NCI-H446 treated with DMSO at 0.1 percent for 48 hours (cell line): ENCODE measurements around the gene FKBP8.
"Not testable (repeated sequence)": the region's sequence is repeated elsewhere in the genome, so short reads cannot be mapped to it uniquely, and the experiment has no call there.

Experiments
- DNase-seq: peaks from one replicate; lab custom pipeline; 2025; lab: John Stamatoyannopoulos, UW

Gene FKBP8

DNA sequence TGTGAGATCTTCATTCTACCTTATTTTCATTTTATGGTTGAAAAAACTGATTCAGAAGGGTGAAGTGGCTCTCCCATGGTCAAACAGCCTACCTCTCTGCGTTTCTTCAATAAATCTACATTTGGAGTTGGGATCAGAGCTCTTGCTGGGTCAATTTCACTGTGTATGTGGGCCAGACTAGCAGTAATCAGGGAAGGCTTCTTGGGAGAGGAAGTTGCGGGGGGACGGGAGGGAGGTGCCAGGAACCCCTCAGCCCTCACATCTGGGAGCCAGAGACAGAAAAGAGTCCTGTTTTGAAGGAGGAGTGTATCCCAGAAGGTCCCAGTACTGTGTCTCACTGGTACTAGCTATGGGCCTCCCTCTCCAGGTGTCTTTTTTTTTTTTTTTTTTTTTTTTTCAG, 15.2 kb upstream of the FKBP8 start:
- no peak for DNase-seq

DNA sequence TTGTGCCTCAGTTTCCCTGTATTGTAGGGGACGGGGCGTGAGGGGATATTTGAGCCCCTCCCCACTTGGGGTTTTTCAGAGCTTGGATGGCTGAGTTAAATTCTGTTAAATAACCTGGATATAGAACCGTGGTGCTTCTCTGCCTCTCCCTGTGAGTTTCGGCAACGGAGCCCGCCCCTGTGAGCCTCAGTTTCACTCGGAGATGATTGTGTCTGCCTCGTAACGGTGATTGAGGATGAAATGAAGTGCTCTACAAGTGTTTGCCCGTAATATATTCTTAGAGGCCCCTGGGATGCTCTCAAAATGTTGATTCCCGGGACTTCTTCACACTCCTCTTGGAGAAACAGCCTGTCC, 14.8 kb upstream of the FKBP8 start:
- no peak for DNase-seq

GRCh38 chr19:18557411-18558201, 14.2 kb upstream of the FKBP8 start, which contains the start of gene KXD1:
KXD1 (plus strand) TSS chr19:18557870; CDS start chr19:18562057, 4,187 bp downstream.
- DNase-seq, result peak; percentile 98

GRCh38 chr19:18551631-18552030, 8.3 kb upstream of the FKBP8 start:
- DNase-seq, result no peak

DNA sequence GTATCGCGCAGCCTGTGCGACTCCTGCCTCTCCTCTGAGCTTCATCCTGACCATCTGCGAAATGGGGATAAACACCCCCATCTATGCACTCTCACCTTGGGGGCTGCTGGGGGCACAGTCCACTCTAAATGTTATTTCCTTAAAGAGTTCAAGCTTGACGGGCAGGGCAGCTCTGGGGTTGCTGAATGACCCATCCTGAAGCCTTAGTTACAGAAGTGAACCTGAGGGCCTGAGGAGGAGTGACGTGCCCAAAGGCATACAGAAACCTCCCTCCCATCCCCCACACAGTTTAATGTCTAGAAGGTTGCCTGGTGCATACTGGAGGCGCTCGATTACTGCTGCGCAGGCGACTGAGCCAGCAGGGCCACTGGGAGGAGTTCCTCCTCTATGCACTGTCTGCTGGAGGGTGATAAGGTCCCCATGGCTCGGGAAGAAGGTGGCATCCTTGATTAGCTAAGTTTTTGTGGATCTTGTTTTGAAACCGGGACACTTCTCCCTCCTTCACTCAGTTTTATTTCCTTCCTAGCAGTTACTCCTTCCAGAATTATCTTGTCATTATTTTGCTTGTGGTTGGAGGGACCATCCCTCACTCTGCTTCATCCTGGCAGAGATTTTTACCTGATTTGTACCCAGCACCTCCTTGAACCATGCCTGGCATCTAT, 572 bp upstream of the FKBP8 start:
- peak; percentile 38 for DNase-seq

DNA sequence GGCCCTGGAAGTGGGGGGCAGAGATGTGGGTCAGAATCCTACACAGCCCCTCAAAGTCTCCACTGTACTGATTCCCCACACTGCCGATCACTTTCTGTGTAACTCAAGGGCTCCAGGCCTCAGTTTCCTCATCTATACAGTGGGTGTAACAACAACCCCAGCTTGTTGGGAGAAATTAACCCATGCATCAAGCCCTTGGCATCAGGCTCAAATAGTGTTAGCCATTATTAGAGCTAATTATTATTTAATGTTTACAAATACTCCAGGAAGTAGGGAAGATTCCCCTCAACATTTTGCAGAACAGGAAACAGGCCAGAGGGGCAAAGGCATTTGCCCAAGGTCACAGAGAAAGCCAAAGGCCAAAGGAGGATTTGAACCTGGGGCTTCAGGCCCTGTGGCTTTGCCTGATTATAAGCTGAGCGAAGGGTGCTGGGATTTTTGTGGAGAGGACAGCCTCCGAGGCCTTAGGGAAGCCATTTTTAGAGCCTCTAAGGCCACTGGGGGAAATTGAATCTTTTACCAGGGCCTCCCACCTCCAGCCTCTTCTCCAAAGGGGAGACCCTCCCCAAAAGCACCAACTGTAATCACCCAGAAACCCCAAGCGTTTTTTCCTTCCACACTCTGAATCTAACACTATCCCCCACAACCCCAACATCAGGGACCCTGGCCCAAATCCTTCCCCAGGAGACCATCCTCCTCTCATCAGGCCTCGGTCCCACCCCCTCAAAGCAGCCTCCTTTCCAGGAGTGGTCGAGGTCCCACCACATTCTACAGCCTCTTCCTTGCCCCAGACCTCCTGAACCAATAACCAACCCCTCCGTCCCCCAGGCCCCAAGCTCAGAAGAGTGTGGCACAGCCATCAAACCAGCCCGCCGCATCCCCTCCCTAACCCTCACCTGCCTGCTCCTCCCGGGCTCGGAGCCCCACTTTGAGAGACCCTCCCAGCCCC, 1.1 kb downstream of the FKBP8 start:
- DNase-seq, result no peak

- DNase-seq, result no peak
Observed at GRCh38 chr19:18541258-18541991, 1.9 kb downstream of the FKBP8 start.

GRCh38 chr19:18540200-18540599, 3.2 kb downstream of the FKBP8 start:
- not testable (repeated sequence) for DNase-seq

DNA sequence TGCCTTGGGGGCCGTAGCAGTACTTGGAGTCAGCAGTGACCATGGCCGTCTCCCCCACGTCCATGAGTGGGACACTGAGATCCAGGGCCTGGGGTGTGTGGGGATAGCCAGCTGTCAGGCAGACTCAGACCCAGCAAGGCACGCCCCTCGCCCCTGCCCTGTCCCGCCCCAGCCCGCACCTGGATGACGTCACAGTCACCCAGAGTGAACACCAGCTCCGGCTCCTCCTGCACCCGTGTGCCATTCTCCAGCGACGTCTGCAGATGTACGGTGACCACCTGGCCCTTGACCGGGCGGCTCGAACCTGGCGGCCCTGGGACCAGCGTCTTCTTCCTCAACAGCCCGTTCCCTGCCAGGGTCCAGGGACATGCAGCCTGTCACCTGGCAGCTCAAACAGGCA, 4.0 kb downstream of the FKBP8 start:
- DNase-seq, result no peak

GRCh38 chr19:18538115-18538514, 5.3 kb downstream of the FKBP8 start:
- DNase-seq, result no peak

GRCh38 chr19:18537431-18537830, 5.9 kb downstream of the FKBP8 start:
- no peak for DNase-seq

- no peak for DNase-seq
Observed at GRCh38 chr19:18536475-18536874, 6.9 kb downstream of the FKBP8 start.

DNA sequence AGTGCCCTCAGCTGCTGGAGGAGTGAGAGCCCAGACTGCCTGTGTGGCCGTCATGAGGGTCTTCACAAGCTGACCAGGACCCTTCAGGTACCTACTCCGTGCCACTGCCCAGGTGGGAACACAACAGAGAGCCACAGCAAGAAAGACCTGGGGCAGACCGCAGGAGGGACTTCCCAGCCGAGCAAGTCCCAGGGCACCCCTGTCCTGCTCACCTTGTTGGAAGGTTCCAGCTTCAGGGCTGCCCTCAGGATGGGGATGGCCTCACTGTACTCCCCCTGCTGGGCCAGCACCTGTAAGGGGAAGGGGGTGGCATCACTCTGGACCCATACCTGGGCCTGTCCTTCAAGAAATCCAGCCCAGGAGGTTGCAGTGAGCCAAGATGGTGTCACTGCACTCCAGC, 10.3 kb downstream of the FKBP8 start:
- no peak for DNase-seq

GRCh38 chr19:18532168-18532890, 11.0 kb downstream of the FKBP8 start:
- no peak for DNase-seq

GRCh38 chr19:18531485-18531884, 11.9 kb downstream of the FKBP8 start:
- no peak for DNase-seq

DNA sequence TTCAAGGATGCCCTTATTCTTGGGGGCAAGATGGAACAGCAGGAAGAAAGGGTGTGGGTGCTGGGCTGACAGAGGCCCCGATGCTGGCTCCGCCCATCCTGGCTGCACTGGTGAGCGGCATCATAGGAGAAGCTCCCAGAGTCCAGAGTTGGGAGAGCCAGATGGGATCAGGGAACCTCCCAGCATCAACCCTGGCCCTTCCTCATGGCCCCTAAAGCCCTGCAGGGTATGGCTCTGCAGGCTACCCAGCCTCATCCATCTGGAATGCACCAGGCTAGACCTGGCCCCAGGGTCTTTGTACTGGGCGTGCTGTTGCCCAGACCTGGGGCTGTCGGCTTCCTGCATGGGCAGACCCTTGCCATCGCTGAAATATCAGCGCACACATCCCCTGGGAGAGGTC, 13.6 kb downstream of the FKBP8 start:
- no peak for DNase-seq

DNA sequence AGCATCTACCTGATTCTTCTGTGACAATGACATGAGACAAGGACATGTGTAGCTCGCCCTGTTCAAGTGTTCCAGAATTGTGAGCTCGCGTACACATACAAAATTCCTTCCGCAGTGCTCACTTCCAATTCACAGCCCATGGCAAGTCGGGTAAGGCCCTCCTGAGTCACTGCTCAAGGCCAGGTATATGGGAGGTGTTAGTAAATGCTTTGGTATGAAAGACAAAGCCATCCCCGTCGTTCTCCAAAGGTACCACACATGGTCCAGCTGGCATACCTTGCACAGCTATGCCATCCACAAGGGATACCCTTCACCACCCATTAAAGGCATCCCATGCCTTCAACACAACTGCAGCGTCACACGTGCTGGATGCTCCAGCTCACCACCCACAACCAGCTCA, 17.1 kb downstream of the FKBP8 start:
- DNase-seq, result no peak

- DNase-seq, result no peak
Observed at GRCh38 chr19:18523841-18524240, 19.5 kb downstream of the FKBP8 start.

GRCh38 chr19:18522862-18523440, 20.4 kb downstream of the FKBP8 start:
- DNase-seq, result not testable (repeated sequence)

DNA sequence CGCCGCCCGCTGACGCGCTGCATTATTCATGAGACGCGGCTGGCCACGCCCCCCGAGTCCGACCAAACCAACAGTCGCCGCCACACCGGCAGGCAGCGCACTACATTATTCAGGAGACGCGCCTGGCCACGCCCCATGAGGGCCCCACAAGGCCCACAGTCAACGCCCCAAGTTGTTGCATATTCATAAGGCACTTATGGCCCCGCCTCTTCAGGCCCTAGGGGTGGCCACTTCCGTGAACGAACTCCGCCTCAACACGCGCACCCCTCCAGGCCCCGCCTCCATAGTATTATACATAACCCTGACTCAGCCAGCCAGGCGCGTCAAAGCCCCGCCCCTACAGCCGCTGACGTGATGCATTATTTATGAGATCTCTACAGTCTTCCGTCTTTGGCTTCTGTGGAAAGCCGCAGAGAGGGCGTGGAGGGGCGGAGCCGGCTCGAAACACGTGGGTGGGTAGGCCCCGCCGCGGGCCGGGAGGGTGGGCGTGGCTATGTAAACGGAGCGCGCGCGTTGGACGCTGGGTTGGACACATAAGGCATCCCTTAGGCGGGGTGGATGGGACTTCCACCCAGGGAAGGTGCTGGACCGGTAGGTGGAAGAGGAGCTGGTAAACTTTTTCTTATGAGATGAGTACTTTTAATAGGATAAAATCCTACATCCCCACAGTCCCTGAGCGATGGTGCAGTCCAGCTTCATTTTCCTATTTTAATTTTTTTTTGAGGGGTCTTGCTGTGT, 21.1 kb downstream of the FKBP8 start:
- DNase-seq, result peak; percentile 100
